Mesenchymal stem cell (in vitro differentiated cells and primary cell): ENCODE results near the gene BRSK1.
A peak's percentile ranks its signal among the peaks of the same experiment; 100 is the strongest.

Experiments
- DNase-seq: peaks from one replicate; pipeline ENCODE4 v3.0.0-alpha.2; 2013
- H2AFZ ChIP-seq: one replicate; pipeline ENCODE4 v1.6.1; 2013; ENCODE audit warnings: low read depth, mild to moderate bottlenecking, control low read depth, inconsistent platforms, low read length, moderate library complexity
- H2AK5ac ChIP-seq: 2 replicates; pipeline ENCODE4 v1.6.1; 2013; ENCODE audit warnings: low read length, moderate library complexity, mild to moderate bottlenecking, inconsistent platforms; ENCODE audit not compliant: severe bottlenecking
- H2BK120ac ChIP-seq: one replicate; pipeline ENCODE4 v1.6.1; 2013; ENCODE audit warnings: low read depth, mild to moderate bottlenecking, inconsistent platforms, low read length, moderate library complexity
- H2BK12ac ChIP-seq, 2 experiments: one replicate each; pipeline ENCODE4 v1.6.1; 2013; ENCODE audit warnings: inconsistent platforms in 2 of 2, low read length in 2 of 2, mild to moderate bottlenecking in 2 of 2, moderate library complexity in 2 of 2, control low read depth in 1 of 2
- H2BK15ac ChIP-seq: one replicate; pipeline ENCODE4 v1.6.1; 2013; ENCODE audit warnings: mild to moderate bottlenecking, low read depth, inconsistent platforms; ENCODE audit not compliant: poor library complexity, severe bottlenecking
- H2BK5ac ChIP-seq: 2 replicates; pipeline ENCODE4 v1.6.1; 2013; ENCODE audit warnings: low read depth, mild to moderate bottlenecking, low read length, control low read depth, inconsistent platforms; ENCODE audit not compliant: poor library complexity, severe bottlenecking
- H3K14ac ChIP-seq, 2 experiments: one replicate each; pipeline ENCODE4 v1.6.1; 2013; ENCODE audit warnings: inconsistent platforms in 2 of 2, low read length in 2 of 2, control low read depth in 1 of 2, mild to moderate bottlenecking in 1 of 2, moderate library complexity in 1 of 2
- H3K18ac ChIP-seq, 2 experiments: one replicate each; pipeline ENCODE4 v1.6.1; 2013; ENCODE audit warnings: inconsistent platforms in 2 of 2, low read length in 2 of 2, control low read depth in 1 of 2, low read depth in 1 of 2, mild to moderate bottlenecking in 1 of 2
- H3K23ac ChIP-seq, 2 experiments: one replicate each; pipeline ENCODE4 v1.6.1; 2013; ENCODE audit warnings: inconsistent platforms in 2 of 2, low read length in 2 of 2, mild to moderate bottlenecking in 2 of 2, moderate library complexity in 2 of 2, control low read depth in 1 of 2
- H3K27ac ChIP-seq: 2 replicates; pipeline ENCODE4 v1.5.1; 2013; ENCODE audit warnings: mild to moderate bottlenecking, moderate library complexity, low read length, control low read depth, inconsistent platforms; ENCODE audit not compliant: poor library complexity, severe bottlenecking
- H3K27me3 ChIP-seq, 2 experiments: 2 replicates each; pipeline versions ENCODE4 v1.6.1 to v1.7.0; 2013; ENCODE audit warnings: low read length in 2 of 2, mild to moderate bottlenecking in 2 of 2, moderate library complexity in 2 of 2, control low read depth in 1 of 2, inconsistent platforms in 1 of 2; ENCODE audit not compliant: control insufficient read depth in 1 of 2, insufficient read depth in 1 of 2
- H3K36me3 ChIP-seq, 2 experiments: 2 replicates each; pipeline versions ENCODE4 v1.6.1 to v1.7.0; 2013; ENCODE audit warnings: low read length in 2 of 2, control low read depth in 1 of 2, inconsistent platforms in 1 of 2, low read depth in 1 of 2, mild to moderate bottlenecking in 1 of 2; ENCODE audit not compliant: insufficient read depth in 2 of 2, control insufficient read depth in 1 of 2
- H3K4ac ChIP-seq, 2 experiments: one replicate each; pipeline ENCODE4 v1.6.1; 2013; ENCODE audit warnings: inconsistent platforms in 2 of 2, low read length in 2 of 2, mild to moderate bottlenecking in 2 of 2, moderate library complexity in 2 of 2, control low read depth in 1 of 2, low read depth in 1 of 2
- H3K4me1 ChIP-seq: 2 replicates; pipeline ENCODE4 v1.6.1; 2013; ENCODE audit warnings: low read depth, low read length, control low read depth; ENCODE audit not compliant: control insufficient read depth, insufficient read depth
- H3K4me2 ChIP-seq: 2 replicates; pipeline ENCODE4 v1.6.1; 2013; ENCODE audit warnings: low read length, mild to moderate bottlenecking, inconsistent platforms; ENCODE audit not compliant: poor library complexity, severe bottlenecking
- H3K4me3 ChIP-seq, 2 experiments: 2 replicates each; pipeline versions ENCODE4 v1.5.1 to v1.7.0; 2013; ENCODE audit warnings: low read length in 2 of 2, mild to moderate bottlenecking in 2 of 2, control low read depth in 1 of 2, low read depth in 1 of 2; ENCODE audit not compliant: insufficient read depth in 1 of 2
- H3K79me1 ChIP-seq: replicated peaks from 2 replicates; pipeline ENCODE4 v1.6.1; 2013; ENCODE audit warnings: mild to moderate bottlenecking, control low read depth, low read length, inconsistent platforms; ENCODE audit not compliant: poor library complexity, severe bottlenecking
- H3K9ac ChIP-seq: 2 replicates; pipeline ENCODE4 v1.7.0; 2013; ENCODE audit warnings: mild to moderate bottlenecking, low read length, moderate library complexity
- H3K9me3 ChIP-seq: 2 replicates; pipeline ENCODE4 v1.7.0; 2013; ENCODE audit warnings: mild to moderate bottlenecking, low read length; ENCODE audit not compliant: control insufficient read depth
- H4K8ac ChIP-seq: one replicate; pipeline ENCODE4 v1.6.1; 2013; ENCODE audit warnings: inconsistent platforms, mild to moderate bottlenecking, low read length, moderate library complexity
- H4K91ac ChIP-seq: one replicate; pipeline ENCODE4 v1.6.1; 2013; ENCODE audit warnings: mild to moderate bottlenecking, low read length, inconsistent platforms
- WGBS: methylation state at CpG from one replicate; pipeline ENCODE4 v1.1.7; 2013; ENCODE audit warnings: mixed read lengths; 5-methylcytosine and 5-hydroxymethylcytosine counted together

The BRSK1 gene

GRCh38 chr19:55301459-55302317 lies 17.9 kb downstream of the BRSK1 start:
- Histone ChIP-seq H2AK5ac (no peak overlapping the region), H4K91ac (no peak overlapping the region), H3K79me1 (no peaks in the 10 kb centered on the region), H3K27ac (no peak overlapping the region), H2BK12ac (no peak overlapping the region), H3K23ac (no peak overlapping the region), H3K4me2 (peak overlapping the region; percentile 80), H2BK5ac (no peak overlapping the region), H2BK15ac (no peak overlapping the region), H4K8ac (peak overlapping the region; percentile 87), H3K9me3 (no peaks in the 10 kb centered on the region), H2AFZ (peak overlapping the region; percentile 67), H2BK120ac (no peak overlapping the region), H3K18ac (peak overlapping the region in 1 of 2 experiments; percentile 69), H3K27me3 (no peaks in the 10 kb centered on the region), H3K9ac (peak overlapping the region; percentile 82), H3K4ac (no peak overlapping the region), H3K14ac (peak overlapping the region in 1 of 2 experiments; percentile 55), H3K4me3 (peak overlapping the region; percentile 37 to 73), H3K36me3 (peaks cover 31 to 59% of the 10 kb centered on the region in 2 experiments), H3K4me1 (peaks cover 11% of the 10 kb centered on the region)
- DNase-seq, result peak; percentile 78
- WGBS, result 23% methylated on average over 36 of the region's 42 CpGs

GRCh38 chr19:55302318-55302703 lies 18.5 kb downstream of the BRSK1 start:
- H3K79me1 ChIP-seq, result no peaks in the 10 kb centered on the region
- no peaks in the 10 kb centered on the region for H3K27me3 ChIP-seq
- H4K91ac ChIP-seq, result no peak overlapping the region
- H2AFZ ChIP-seq, result no peak overlapping the region
- peak overlapping the region; percentile 35 for H4K8ac ChIP-seq
- 90% methylated on average over 12 of the region's 12 CpGs for WGBS
- H2AK5ac ChIP-seq, result no peak overlapping the region
- H3K27ac ChIP-seq, result no peak overlapping the region
- H3K18ac ChIP-seq, result no peak overlapping the region
- peak overlapping the region; percentile 67 for H3K4me2 ChIP-seq
- no peak overlapping the region for H2BK15ac ChIP-seq
- no peak overlapping the region for H2BK12ac ChIP-seq
- no peak for DNase-seq
- H3K4me1 ChIP-seq, result peaks cover 11% of the 10 kb centered on the region
- no peak overlapping the region for H3K14ac ChIP-seq
- peak overlapping the region in 1 of 2 experiments; percentile 73 for H3K4me3 ChIP-seq
- peak overlapping the region; percentile 82 for H3K9ac ChIP-seq
- H3K9me3 ChIP-seq, result no peaks in the 10 kb centered on the region
- H2BK120ac ChIP-seq, result no peak overlapping the region
- H2BK5ac ChIP-seq, result no peak overlapping the region
- no peak overlapping the region for H3K23ac ChIP-seq
- H3K36me3 ChIP-seq, result peaks cover 36 to 61% of the 10 kb centered on the region in 2 experiments
- H3K4ac ChIP-seq, result no peak overlapping the region

GRCh38 chr19:55303477-55303876 lies 19.7 kb downstream of the BRSK1 start:
- H3K27me3 ChIP-seq, result no peaks in the 10 kb centered on the region
- no peak overlapping the region for H3K4me2 ChIP-seq
- peaks cover 11% of the 10 kb centered on the region for H3K4me1 ChIP-seq
- no peak overlapping the region for H2AK5ac ChIP-seq
- no peak overlapping the region for H3K9ac ChIP-seq
- no peak overlapping the region for H2BK12ac ChIP-seq
- DNase-seq, result no peak
- no peak overlapping the region for H3K4me3 ChIP-seq
- no peak overlapping the region for H4K8ac ChIP-seq
- no peak overlapping the region for H3K23ac ChIP-seq
- no peak overlapping the region for H2AFZ ChIP-seq
- H3K18ac ChIP-seq, result no peak overlapping the region
- H2BK5ac ChIP-seq, result no peak overlapping the region
- H3K9me3 ChIP-seq, result no peaks in the 10 kb centered on the region
- peaks cover 36 to 58% of the 10 kb centered on the region in 2 experiments for H3K36me3 ChIP-seq
- H3K4ac ChIP-seq, result no peak overlapping the region
- no peak overlapping the region for H3K14ac ChIP-seq
- H3K27ac ChIP-seq, result no peak overlapping the region
- H4K91ac ChIP-seq, result no peak overlapping the region
- H2BK120ac ChIP-seq, result no peak overlapping the region
- H3K79me1 ChIP-seq, result no peaks in the 10 kb centered on the region
- H2BK15ac ChIP-seq, result no peak overlapping the region
- 95% methylated on average over 11 of the region's 11 CpGs for WGBS

- no peak overlapping the region for H2BK120ac ChIP-seq
- no peak overlapping the region for H3K18ac ChIP-seq
- no peak overlapping the region for H2AFZ ChIP-seq
- no peak overlapping the region for H2BK12ac ChIP-seq
- no peak overlapping the region for H4K8ac ChIP-seq
- H3K36me3 ChIP-seq, result peaks cover 42 to 63% of the 10 kb centered on the region in 2 experiments
- no peak for DNase-seq
- H2AK5ac ChIP-seq, result no peak overlapping the region
- H3K79me1 ChIP-seq, result no peaks in the 10 kb centered on the region
- H3K9me3 ChIP-seq, result no peaks in the 10 kb centered on the region
- H3K4me3 ChIP-seq, result no peak overlapping the region
- H2BK15ac ChIP-seq, result no peak overlapping the region
- H3K4me2 ChIP-seq, result no peak overlapping the region
- H3K27me3 ChIP-seq, result no peaks in the 10 kb centered on the region
- no peak overlapping the region for H3K4ac ChIP-seq
- no peak overlapping the region for H3K23ac ChIP-seq
- no peak overlapping the region for H3K14ac ChIP-seq
- H3K4me1 ChIP-seq, result peaks cover 11% of the 10 kb centered on the region
- no peak overlapping the region for H4K91ac ChIP-seq
- no peak overlapping the region for H3K9ac ChIP-seq
- no peak overlapping the region for H3K27ac ChIP-seq
- 95% methylated on average over 39 of the region's 39 CpGs for WGBS
- no peak overlapping the region for H2BK5ac ChIP-seq
Measured at GRCh38 chr19:55304279-55304978, 20.6 kb downstream of the BRSK1 start.
